ENCODE data around the gene PLEKHA6.

Gene PLEKHA6, protein sequence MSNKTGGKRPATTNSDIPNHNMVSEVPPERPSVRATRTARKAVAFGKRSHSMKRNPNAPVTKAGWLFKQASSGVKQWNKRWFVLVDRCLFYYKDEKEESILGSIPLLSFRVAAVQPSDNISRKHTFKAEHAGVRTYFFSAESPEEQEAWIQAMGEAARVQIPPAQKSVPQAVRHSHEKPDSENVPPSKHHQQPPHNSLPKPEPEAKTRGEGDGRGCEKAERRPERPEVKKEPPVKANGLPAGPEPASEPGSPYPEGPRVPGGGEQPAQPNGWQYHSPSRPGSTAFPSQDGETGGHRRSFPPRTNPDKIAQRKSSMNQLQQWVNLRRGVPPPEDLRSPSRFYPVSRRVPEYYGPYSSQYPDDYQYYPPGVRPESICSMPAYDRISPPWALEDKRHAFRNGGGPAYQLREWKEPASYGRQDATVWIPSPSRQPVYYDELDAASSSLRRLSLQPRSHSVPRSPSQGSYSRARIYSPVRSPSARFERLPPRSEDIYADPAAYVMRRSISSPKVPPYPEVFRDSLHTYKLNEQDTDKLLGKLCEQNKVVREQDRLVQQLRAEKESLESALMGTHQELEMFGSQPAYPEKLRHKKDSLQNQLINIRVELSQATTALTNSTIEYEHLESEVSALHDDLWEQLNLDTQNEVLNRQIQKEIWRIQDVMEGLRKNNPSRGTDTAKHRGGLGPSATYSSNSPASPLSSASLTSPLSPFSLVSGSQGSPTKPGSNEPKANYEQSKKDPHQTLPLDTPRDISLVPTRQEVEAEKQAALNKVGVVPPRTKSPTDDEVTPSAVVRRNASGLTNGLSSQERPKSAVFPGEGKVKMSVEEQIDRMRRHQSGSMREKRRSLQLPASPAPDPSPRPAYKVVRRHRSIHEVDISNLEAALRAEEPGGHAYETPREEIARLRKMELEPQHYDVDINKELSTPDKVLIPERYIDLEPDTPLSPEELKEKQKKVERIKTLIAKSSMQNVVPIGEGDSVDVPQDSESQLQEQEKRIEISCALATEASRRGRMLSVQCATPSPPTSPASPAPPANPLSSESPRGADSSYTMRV

DNA sequence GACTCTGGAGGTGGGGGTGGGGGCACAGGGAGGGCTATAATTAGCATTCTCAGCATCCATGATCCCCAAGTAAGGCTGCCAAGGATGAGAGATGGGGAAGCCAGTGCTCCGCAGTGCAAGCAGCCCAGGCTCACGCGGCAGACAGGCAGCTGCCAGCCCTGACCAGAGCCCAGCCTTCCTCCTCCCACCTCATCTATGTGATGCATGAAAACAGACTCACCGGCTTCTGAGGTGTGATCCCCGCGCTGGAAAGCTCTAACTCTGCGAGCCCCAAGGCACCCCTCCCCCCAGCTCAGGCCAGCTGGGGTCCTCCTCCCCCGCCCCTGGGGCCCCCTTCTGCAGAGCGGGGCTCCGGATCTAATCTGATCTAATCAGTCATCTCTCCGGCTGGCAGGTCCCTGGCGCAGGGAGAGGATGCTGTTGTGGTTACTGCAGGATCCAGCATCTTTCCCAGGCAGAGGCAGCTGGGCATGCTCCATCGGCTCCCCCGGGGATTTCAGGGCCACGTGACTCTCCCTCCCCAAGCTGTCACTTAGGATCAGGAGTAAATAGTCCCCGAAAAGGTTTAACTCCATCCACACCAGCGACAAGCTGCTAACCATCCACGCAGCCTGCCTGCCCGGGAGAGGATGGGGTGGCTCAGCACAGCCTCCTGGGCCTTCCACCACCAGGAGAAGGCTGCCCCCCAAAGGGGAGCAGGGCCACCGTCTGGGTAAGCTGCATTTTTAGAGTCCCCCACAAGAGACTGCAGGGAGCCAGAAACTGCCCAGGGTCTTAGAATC, at the start of gene PLEKHA6:
TSS of gene PLEKHA6 (minus strand) at position 456 of the 782 bp plus-strand sequence. CDS start 86,202 bp downstream, outside the sequence.
- TF ChIP-seq EZH2phosphoT487 (IDR thresholded peaks at IDR 0.05; ENCODE audit: borderline replicate concordance, low read length), result no peak
- H3K9me3 ChIP-seq (ENCODE audit: control insufficient read depth, insufficient read depth, low read length), result no peaks in the 10 kb centered on the region
- H3K36me3 ChIP-seq (ENCODE audit: control insufficient read depth, low read length), result no peaks in the 10 kb centered on the region
- no peak within 1 kb of the TSS for H3K4me2 ChIP-seq (ENCODE audit: low read length)
- peaks cover 46% of the 10 kb centered on the region for H3K27me3 ChIP-seq (ENCODE audit: control insufficient read depth, low read length)
- H3K4me1 ChIP-seq (ENCODE audit: control insufficient read depth, low read length), result peaks cover 7% of the 10 kb centered on the region
- H3K9me2 ChIP-seq (replicated peaks; ENCODE audit: control insufficient read depth, low read length), result no peaks in the 10 kb centered on the region
- H3K4me3 ChIP-seq (ENCODE audit: low read length), result no peak within 1 kb of the TSS
- H3K79me2 ChIP-seq (ENCODE audit: control insufficient read depth, low read length), result no peaks in the 10 kb centered on the region
- no peaks in the 10 kb centered on the region for H4K20me1 ChIP-seq (ENCODE audit: control insufficient read depth, insufficient read depth, low read depth, low read length)
- no peak within 1 kb of the TSS for H3K27ac ChIP-seq (ENCODE audit: low read depth, low read length)
- no peaks in the 10 kb centered on the region for H3F3A ChIP-seq (ENCODE audit: control insufficient read depth, insufficient read depth)

DNA sequence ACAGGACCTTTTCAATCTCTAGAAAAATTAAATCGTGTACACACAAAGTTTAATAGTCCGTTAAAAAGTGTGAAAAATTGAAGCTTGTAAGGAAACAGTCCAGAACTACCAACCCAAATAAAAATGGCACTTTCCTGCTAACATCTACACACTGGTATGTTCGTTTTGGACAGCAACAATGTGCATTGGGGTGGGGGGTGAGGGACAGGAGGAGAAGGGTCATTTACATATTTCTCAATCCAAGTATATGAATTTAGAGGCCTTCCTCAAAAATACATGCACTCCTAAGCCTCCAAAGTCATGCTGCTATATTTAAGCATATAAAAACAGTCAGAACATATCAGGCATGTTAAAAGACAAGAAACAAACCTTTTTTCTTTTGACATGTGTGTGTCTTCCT, 49.4 kb upstream of the PLEKHA6 start:
- Histone ChIP-seq H4K20me1 (ENCODE audit: control insufficient read depth, insufficient read depth, low read depth, low read length) (peaks cover 65% of the 10 kb centered on the region), H3K4me3 (ENCODE audit: low read length) (peak overlapping the region; percentile 96), H3K9me3 (ENCODE audit: control insufficient read depth, insufficient read depth, low read length) (no peaks in the 10 kb centered on the region), H3K9me2 (replicated peaks; ENCODE audit: control insufficient read depth, low read length) (no peaks in the 10 kb centered on the region), H3K27me3 (ENCODE audit: control insufficient read depth, low read length) (no peaks in the 10 kb centered on the region), H3F3A (ENCODE audit: control insufficient read depth, insufficient read depth) (peaks cover 13% of the 10 kb centered on the region; the same call in 1 of the 2 replicates), H3K36me3 (ENCODE audit: control insufficient read depth, low read length) (peaks cover 75% of the 10 kb centered on the region), H3K79me2 (ENCODE audit: control insufficient read depth, low read length) (peaks cover 91% of the 10 kb centered on the region), H3K27ac (ENCODE audit: low read depth, low read length) (no peak overlapping the region), H3K4me2 (ENCODE audit: low read length) (peak overlapping the region; percentile 89), H3K4me1 (ENCODE audit: control insufficient read depth, low read length) (peaks cover 35% of the 10 kb centered on the region)
- TF ChIP-seq, protein P1, sequence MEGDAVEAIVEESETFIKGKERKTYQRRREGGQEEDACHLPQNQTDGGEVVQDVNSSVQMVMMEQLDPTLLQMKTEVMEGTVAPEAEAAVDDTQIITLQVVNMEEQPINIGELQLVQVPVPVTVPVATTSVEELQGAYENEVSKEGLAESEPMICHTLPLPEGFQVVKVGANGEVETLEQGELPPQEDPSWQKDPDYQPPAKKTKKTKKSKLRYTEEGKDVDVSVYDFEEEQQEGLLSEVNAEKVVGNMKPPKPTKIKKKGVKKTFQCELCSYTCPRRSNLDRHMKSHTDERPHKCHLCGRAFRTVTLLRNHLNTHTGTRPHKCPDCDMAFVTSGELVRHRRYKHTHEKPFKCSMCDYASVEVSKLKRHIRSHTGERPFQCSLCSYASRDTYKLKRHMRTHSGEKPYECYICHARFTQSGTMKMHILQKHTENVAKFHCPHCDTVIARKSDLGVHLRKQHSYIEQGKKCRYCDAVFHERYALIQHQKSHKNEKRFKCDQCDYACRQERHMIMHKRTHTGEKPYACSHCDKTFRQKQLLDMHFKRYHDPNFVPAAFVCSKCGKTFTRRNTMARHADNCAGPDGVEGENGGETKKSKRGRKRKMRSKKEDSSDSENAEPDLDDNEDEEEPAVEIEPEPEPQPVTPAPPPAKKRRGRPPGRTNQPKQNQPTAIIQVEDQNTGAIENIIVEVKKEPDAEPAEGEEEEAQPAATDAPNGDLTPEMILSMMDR (IDR thresholded peaks at IDR 0.05; ENCODE audit: low read depth, low read length, poor library complexity, severe bottlenecking), result no peak
- TF ChIP-seq EZH2phosphoT487 (IDR thresholded peaks at IDR 0.05; ENCODE audit: borderline replicate concordance, low read length), result no peak

DNA sequence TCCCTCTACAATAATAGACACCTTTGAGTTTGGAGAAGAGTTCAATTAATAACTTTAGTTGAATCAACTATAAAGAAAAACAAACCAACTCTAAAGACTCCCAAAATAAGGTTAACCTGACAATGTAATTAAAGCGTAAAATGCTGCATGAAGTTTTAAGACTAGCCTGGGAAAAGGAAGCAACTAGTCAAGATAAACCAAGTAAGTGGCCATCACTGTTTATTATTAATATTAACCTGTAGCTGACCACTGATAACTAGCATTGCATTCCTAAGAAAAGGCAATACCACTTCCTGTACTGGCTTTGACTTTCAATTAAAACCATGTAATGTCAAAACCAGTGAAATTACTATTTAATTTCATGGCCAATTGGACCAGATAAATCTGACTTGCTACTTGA, 48.9 kb upstream of the PLEKHA6 start:
- Histone ChIP-seq H3K4me1 (ENCODE audit: control insufficient read depth, low read length) (peaks cover 30% of the 10 kb centered on the region), H3K27ac (ENCODE audit: low read depth, low read length) (no peak overlapping the region), H3K4me2 (ENCODE audit: low read length) (peak overlapping the region; percentile 89), H3F3A (ENCODE audit: control insufficient read depth, insufficient read depth) (peaks cover 15% of the 10 kb centered on the region; the same call in 1 of the 2 replicates), H4K20me1 (ENCODE audit: control insufficient read depth, insufficient read depth, low read depth, low read length) (peaks cover 65% of the 10 kb centered on the region), H3K36me3 (ENCODE audit: control insufficient read depth, low read length) (peaks cover 80% of the 10 kb centered on the region), H3K9me3 (ENCODE audit: control insufficient read depth, insufficient read depth, low read length) (no peaks in the 10 kb centered on the region), H3K27me3 (ENCODE audit: control insufficient read depth, low read length) (no peaks in the 10 kb centered on the region), H3K9me2 (replicated peaks; ENCODE audit: control insufficient read depth, low read length) (no peaks in the 10 kb centered on the region), H3K79me2 (ENCODE audit: control insufficient read depth, low read length) (peaks cover 96% of the 10 kb centered on the region), H3K4me3 (ENCODE audit: low read length) (peak overlapping the region; percentile 96)
- no peak for TF ChIP-seq EZH2phosphoT487 (IDR thresholded peaks at IDR 0.05; ENCODE audit: borderline replicate concordance, low read length)
- TF ChIP-seq, protein P1 (IDR thresholded peaks at IDR 0.05; ENCODE audit: low read depth, low read length, poor library complexity, severe bottlenecking), result no peak

Measured in DOHH2 (cell line).